ENCODE measurements around the gene ARNT2. TPM values are rescaled to one million over a fixed set of nuclear protein-coding genes. Genes with fewer than 3 reads are reported as not detected.

ARNT2 gene
- polyA plus RNA-seq (2011; rRNA removed) (27.5 and 44.6 TPM in 2 replicates), polyA minus RNA-seq (2011; rRNA and poly(A)+ RNA removed) (43.8 and 45.4 TPM in 2 replicates)

DNA sequence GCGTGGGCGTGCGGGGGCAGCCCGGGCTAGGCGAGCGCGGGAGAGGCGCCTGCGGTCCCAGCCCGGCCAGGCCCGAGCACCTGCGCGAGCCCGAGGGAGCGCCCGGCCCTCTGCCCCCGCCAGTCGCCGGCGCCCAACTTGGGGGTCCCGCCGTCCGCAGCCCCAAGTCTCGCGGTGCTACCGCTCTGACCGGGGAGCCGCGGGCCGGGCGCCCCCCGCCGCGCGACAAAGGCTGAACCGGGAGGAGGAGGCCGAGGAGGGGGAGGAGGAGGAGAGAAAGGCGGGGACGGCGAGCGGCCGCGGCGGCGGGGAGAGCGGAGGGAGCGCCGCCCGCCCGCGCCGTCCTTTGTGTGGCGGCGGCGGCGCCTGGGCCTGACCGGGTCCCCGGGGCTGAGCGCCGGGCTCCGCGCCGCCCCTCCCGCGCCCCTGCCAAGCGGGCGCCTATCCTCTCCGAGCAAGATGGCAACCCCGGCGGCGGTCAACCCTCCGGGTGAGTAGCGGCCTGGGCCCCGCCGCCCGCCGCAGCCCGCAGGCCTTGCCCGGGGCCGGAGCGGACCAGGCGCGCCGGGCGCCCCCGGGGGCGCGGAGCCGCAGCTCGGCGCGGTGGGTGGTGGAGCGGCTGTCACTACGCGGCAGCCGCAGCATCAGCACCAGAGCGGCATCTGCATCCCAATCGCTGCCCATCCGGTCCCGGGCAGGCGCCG lies at the start of gene ARNT2:
ARNT2 (plus strand) TSS at position 326 of the 704 bp plus-strand sequence; CDS start at position 460, 134 bp downstream.
- CTCF ChIA-PET: interaction anchor here (0.5 to 6.2 kb wide), 2 partner anchors 15 to 30 kb away, joined by 3 to 32 read pairs; no protein-coding TSS in a partner anchor
- no peaks in the 10 kb centered on the region for H3K36me3 ChIP-seq (ENCODE audit: control insufficient read depth, insufficient read depth, low read length)
- TF ChIP-seq, protein P1, sequence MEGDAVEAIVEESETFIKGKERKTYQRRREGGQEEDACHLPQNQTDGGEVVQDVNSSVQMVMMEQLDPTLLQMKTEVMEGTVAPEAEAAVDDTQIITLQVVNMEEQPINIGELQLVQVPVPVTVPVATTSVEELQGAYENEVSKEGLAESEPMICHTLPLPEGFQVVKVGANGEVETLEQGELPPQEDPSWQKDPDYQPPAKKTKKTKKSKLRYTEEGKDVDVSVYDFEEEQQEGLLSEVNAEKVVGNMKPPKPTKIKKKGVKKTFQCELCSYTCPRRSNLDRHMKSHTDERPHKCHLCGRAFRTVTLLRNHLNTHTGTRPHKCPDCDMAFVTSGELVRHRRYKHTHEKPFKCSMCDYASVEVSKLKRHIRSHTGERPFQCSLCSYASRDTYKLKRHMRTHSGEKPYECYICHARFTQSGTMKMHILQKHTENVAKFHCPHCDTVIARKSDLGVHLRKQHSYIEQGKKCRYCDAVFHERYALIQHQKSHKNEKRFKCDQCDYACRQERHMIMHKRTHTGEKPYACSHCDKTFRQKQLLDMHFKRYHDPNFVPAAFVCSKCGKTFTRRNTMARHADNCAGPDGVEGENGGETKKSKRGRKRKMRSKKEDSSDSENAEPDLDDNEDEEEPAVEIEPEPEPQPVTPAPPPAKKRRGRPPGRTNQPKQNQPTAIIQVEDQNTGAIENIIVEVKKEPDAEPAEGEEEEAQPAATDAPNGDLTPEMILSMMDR (IDR thresholded peaks at IDR 0.05; ENCODE audit: insufficient read depth, low read depth, low read length): no peak
- H3K27me3 ChIP-seq (ENCODE audit: control insufficient read depth, insufficient read depth, low read length): peaks cover 1% of the 10 kb centered on the region; the same call in 1 of the 2 replicates
- DNase-seq (ENCODE audit: low read depth): no peak
- POLR2A ChIA-PET: no interaction called here
- peak within 1 kb of the TSS; percentile 58 for H3K4me3 ChIP-seq (ENCODE audit: low read depth, low read length)

DNA sequence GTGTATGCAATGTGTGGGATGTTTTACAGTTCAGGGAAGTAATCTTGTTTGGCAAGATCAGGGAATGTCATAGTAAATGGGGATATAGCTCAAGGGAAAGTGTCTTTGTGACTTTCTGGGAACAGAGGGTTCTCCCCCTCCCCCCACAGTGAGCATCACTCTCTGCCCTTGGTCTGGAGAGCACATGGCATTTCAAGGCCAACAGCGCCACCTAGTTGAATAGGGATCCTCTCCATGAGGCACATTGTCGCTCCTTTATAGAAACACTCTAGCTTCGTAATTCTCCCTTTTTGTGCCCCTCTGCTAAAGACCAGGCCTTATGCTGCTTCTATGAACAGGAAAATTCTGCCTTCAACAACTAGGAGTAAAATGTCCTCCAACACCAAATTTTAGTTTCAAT lies 37.1 kb upstream of the ARNT2 start:
- DNase-seq (ENCODE audit: low read depth): no peak
- TF ChIP-seq, protein P1 (IDR thresholded peaks at IDR 0.05; ENCODE audit: insufficient read depth, low read depth, low read length): 0 out of 2 replicates have a peak, but pooled peaks have one; percentile 13
- Histone ChIP-seq H3K27me3 (ENCODE audit: control insufficient read depth, insufficient read depth, low read length) (peaks cover 3% of the 10 kb centered on the region), H3K36me3 (ENCODE audit: control insufficient read depth, insufficient read depth, low read length) (no peaks in the 10 kb centered on the region), H3K4me3 (ENCODE audit: low read depth, low read length) (no peak overlapping the region)
- ChIA-PET CTCF (no interaction called here), POLR2A (no interaction called here)

DNA sequence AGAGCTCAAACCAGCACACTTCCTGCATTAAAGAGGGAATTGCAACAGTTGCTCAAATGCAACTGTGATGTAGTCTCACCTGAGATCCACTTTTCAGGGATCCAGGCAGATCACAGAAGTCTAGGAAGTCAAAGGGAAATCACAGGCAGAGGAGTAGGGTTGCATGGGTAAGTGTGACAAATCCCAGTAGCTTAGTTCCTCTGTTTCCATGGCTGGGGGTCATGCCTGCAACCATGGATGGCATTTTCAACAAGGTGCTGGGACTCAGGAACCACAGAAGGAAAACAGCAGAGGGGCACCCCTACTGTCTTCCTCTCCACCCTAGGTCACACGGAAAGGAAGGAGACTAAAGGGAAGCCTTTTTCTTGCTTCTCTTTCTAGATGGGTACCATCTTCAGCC lies 36.5 kb upstream of the ARNT2 start:
- no peak for DNase-seq (ENCODE audit: low read depth)
- ChIA-PET CTCF (interaction anchor here (1.5 kb wide), 1 partner anchor 23 kb away, joined by 4 read pairs; no protein-coding TSS in a partner anchor), POLR2A (no interaction called here)
- TF ChIP-seq, protein P1 (IDR thresholded peaks at IDR 0.05; ENCODE audit: insufficient read depth, low read depth, low read length): no peak
- Histone ChIP-seq H3K27me3 (ENCODE audit: control insufficient read depth, insufficient read depth, low read length) (peaks cover 3% of the 10 kb centered on the region), H3K4me3 (ENCODE audit: low read depth, low read length) (no peak overlapping the region), H3K36me3 (ENCODE audit: control insufficient read depth, insufficient read depth, low read length) (no peaks in the 10 kb centered on the region)

DNA sequence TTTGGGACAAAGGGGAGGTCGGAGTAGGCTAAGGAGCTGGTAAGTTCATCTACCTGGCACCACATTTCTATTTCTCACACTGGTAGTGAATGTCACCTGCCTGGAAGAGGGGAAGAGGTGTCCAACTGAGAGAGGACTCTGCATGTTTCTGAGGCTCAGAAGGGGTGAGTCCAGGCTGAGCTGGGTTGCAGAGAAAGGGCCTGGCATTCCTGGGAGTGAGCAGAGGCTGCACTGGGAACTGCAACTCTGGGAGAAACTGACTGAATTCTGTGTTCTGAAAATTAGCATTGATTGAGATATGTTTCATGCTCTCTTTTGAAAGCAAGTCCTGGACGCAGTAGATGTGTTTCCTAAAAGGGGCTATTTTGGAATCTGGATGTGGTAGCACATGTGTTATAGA lies 32.3 kb upstream of the ARNT2 start:
- TF ChIP-seq, protein P1 (IDR thresholded peaks at IDR 0.05; ENCODE audit: insufficient read depth, low read depth, low read length): no peak

DNA sequence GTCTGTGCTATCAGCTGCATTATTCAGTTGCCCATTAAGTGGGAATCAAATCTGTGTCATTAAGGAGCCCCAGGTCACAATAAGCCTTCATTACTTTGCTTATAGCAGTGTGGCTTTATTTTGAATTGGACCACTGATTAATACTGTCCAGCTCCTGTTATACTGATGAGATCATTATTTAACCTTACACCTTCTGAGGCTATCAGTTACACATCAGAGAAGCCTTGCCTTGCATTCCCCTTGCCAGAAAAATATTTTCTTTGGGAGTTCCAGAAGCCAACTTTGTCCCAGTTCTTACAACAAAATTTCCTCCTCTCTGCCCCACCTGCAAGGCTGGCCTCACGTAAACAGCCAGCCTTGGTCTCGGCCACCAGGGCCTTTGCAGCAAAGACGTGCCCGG lies 29.7 kb upstream of the ARNT2 start:
- ChIA-PET CTCF (no interaction called here), POLR2A (no interaction called here)
- no peaks in the 10 kb centered on the region for H3K36me3 ChIP-seq (ENCODE audit: control insufficient read depth, insufficient read depth, low read length)
- H3K27me3 ChIP-seq (ENCODE audit: control insufficient read depth, insufficient read depth, low read length): peaks cover 3% of the 10 kb centered on the region; the same call in 1 of the 2 replicates
- TF ChIP-seq, protein P1 (IDR thresholded peaks at IDR 0.05; ENCODE audit: insufficient read depth, low read depth, low read length): no peak
- no peak for DNase-seq (ENCODE audit: low read depth)
- H3K4me3 ChIP-seq (ENCODE audit: low read depth, low read length): no peak overlapping the region

More for the DNA sequence above, 32.3 kb upstream of the ARNT2 start:
- ChIA-PET CTCF (interaction anchor here (1.5 kb wide), 1 partner anchor 405 kb away, joined by 3 read pairs; no protein-coding TSS in a partner anchor), POLR2A (no interaction called here)
- no peak for DNase-seq (ENCODE audit: low read depth)
- Histone ChIP-seq H3K4me3 (ENCODE audit: low read depth, low read length) (no peak overlapping the region), H3K36me3 (ENCODE audit: control insufficient read depth, insufficient read depth, low read length) (no peaks in the 10 kb centered on the region), H3K27me3 (ENCODE audit: control insufficient read depth, insufficient read depth, low read length) (no peaks in the 10 kb centered on the region; the same call in 1 of the 2 replicates)

Measured in BJ (cell line).